ENCODE measurements around the gene LCOR. TPM values are rescaled to one million over a fixed set of nuclear protein-coding genes. Genes with fewer than 3 reads are reported as not detected.

Gene LCOR
- total and polyA plus RNA-seq, 2 donors (not counting 1 experiment from before 2014, with no cell fraction given) = 15.0 to 15.7 TPM

GRCh38 chr10:97019213-97019844 lies 187.2 kb downstream of the LCOR start:
- Histone ChIP-seq H3K9me3 (ENCODE audit: control insufficient read depth, insufficient read depth, low read depth, low read length) (no peaks in the 10 kb centered on the region), H3K4me1 (ENCODE audit: control insufficient read depth, extremely low read depth, insufficient read depth, low read length) (peaks cover 5% of the 10 kb centered on the region), H2AFZ (ENCODE audit: low read length) (no peak overlapping the region), H3K27me3 (ENCODE audit: control insufficient read depth, insufficient read depth, low read length) (no peaks in the 10 kb centered on the region), H3K9ac (ENCODE audit: insufficient read depth, low read length) (no peak overlapping the region), H3K79me2 (ENCODE audit: control insufficient read depth, insufficient read depth, low read length) (no peaks in the 10 kb centered on the region), H3K36me3 (ENCODE audit: control insufficient read depth, insufficient read depth, low read length) (no peaks in the 10 kb centered on the region), H3K4me3 (replicated peaks in 1 of 4; ENCODE audit: control extremely low read depth in 1 of 4, insufficient read depth in 1 of 4, low read depth in 3 of 4, low read length in 4 of 4) (no peak overlapping the region), H4K20me1 (ENCODE audit: control insufficient read depth, extremely low read depth, insufficient read depth, low read length) (no peaks in the 10 kb centered on the region), H3K27ac (ENCODE audit: insufficient read depth, low read length) (no peak overlapping the region), H3K4me2 (ENCODE audit: extremely low read depth, insufficient read depth, low read length) (no peak overlapping the region)
- no peak for DNase-seq (ENCODE audit: low read depth in 2 of 2)
- TF ChIP-seq EZH2 (IDR thresholded peaks at IDR 0.05; ENCODE audit: low read length, missing control alignments) = no peak
- TF ChIP-seq, protein P1, sequence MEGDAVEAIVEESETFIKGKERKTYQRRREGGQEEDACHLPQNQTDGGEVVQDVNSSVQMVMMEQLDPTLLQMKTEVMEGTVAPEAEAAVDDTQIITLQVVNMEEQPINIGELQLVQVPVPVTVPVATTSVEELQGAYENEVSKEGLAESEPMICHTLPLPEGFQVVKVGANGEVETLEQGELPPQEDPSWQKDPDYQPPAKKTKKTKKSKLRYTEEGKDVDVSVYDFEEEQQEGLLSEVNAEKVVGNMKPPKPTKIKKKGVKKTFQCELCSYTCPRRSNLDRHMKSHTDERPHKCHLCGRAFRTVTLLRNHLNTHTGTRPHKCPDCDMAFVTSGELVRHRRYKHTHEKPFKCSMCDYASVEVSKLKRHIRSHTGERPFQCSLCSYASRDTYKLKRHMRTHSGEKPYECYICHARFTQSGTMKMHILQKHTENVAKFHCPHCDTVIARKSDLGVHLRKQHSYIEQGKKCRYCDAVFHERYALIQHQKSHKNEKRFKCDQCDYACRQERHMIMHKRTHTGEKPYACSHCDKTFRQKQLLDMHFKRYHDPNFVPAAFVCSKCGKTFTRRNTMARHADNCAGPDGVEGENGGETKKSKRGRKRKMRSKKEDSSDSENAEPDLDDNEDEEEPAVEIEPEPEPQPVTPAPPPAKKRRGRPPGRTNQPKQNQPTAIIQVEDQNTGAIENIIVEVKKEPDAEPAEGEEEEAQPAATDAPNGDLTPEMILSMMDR (conservative IDR thresholded peaks at IDR 0.05 in 1 of 2, IDR thresholded peaks at IDR 0.05 in 1 of 2; ENCODE audit: low read depth in 1 of 2, low read length in 2 of 2) = no peak

DNA sequence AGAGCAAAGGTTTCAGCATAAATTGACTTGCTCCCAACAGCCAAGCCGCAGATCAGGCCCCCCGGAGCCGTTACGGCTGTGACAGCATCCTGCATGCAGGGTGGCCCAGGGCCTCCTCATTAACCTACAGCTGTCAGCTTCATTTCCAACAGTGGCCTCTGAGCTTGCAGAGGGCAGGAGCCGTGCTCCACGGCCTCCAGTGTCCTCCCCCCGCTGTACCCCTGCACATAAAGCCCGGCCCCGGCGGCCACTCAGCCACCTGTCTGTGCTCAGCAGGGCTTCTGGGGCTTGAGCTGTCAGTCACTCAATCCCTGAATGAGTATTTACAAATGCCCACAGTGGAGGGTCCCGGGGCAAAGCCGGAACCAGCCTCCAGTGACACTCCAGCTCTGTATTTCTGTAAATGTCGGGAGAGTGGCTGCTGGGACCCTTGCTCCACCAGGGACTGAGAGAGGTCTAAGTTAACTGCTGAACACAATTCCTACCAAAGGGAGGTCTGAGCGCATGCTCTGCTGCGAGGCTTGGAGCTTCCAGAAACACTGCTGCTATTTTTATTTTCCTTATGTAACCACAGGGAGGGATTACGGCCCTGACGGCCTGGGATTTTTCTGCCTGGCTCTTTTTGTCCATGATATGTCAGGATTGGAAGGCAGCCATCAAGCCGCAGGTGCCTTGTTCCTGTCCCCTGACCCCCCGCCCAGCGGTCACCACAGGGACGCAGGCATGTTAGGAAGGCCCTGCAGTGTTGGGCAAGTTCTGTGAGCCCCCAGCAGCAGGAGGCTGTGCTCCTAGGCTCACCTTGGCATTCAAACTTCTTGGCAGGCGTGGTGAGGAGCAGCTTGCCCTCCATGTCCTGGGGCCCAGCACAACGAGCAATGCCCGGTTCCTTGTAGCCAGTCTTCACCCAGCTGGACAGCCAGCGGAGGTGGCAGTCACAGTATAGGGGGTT lies 188.6 kb downstream of the LCOR start:
- no peak overlapping the region for H2AFZ ChIP-seq (ENCODE audit: low read length)
- TF ChIP-seq, protein P1 (conservative IDR thresholded peaks at IDR 0.05 in 1 of 2, IDR thresholded peaks at IDR 0.05 in 1 of 2; ENCODE audit: low read depth in 1 of 2, low read length in 2 of 2) = no peak
- TF ChIP-seq EZH2 (IDR thresholded peaks at IDR 0.05; ENCODE audit: low read length, missing control alignments) = no peak
- no peak overlapping the region for H3K4me2 ChIP-seq (ENCODE audit: extremely low read depth, insufficient read depth, low read length)
- no peaks in the 10 kb centered on the region for H3K9me3 ChIP-seq (ENCODE audit: control insufficient read depth, insufficient read depth, low read depth, low read length)
- peaks cover 5% of the 10 kb centered on the region for H3K4me1 ChIP-seq (ENCODE audit: control insufficient read depth, extremely low read depth, insufficient read depth, low read length)
- H3K27ac ChIP-seq (ENCODE audit: insufficient read depth, low read length) = no peak overlapping the region
- no peak overlapping the region for H3K4me3 ChIP-seq (replicated peaks in 1 of 4; ENCODE audit: control extremely low read depth in 1 of 4, insufficient read depth in 1 of 4, low read depth in 3 of 4, low read length in 4 of 4)
- DNase-seq (ENCODE audit: low read depth in 2 of 2) = no peak
- no peaks in the 10 kb centered on the region for H4K20me1 ChIP-seq (ENCODE audit: control insufficient read depth, extremely low read depth, insufficient read depth, low read length)
- no peaks in the 10 kb centered on the region for H3K36me3 ChIP-seq (ENCODE audit: control insufficient read depth, insufficient read depth, low read length)
- H3K79me2 ChIP-seq (ENCODE audit: control insufficient read depth, insufficient read depth, low read length) = no peaks in the 10 kb centered on the region
- no peak overlapping the region for H3K9ac ChIP-seq (ENCODE audit: insufficient read depth, low read length)
- no peaks in the 10 kb centered on the region for H3K27me3 ChIP-seq (ENCODE audit: control insufficient read depth, insufficient read depth, low read length)

GRCh38 chr10:97022616-97023015 lies 190.5 kb downstream of the LCOR start:
- Histone ChIP-seq H3K4me1 (ENCODE audit: control insufficient read depth, extremely low read depth, insufficient read depth, low read length) (peaks cover 5% of the 10 kb centered on the region), H4K20me1 (ENCODE audit: control insufficient read depth, extremely low read depth, insufficient read depth, low read length) (no peaks in the 10 kb centered on the region), H2AFZ (ENCODE audit: low read length) (no peak overlapping the region), H3K27ac (ENCODE audit: insufficient read depth, low read length) (no peak overlapping the region), H3K9ac (ENCODE audit: insufficient read depth, low read length) (no peak overlapping the region), H3K4me3 (replicated peaks in 1 of 4; ENCODE audit: control extremely low read depth in 1 of 4, insufficient read depth in 1 of 4, low read depth in 3 of 4, low read length in 4 of 4) (no peak overlapping the region), H3K27me3 (ENCODE audit: control insufficient read depth, insufficient read depth, low read length) (no peaks in the 10 kb centered on the region), H3K79me2 (ENCODE audit: control insufficient read depth, insufficient read depth, low read length) (no peaks in the 10 kb centered on the region), H3K36me3 (ENCODE audit: control insufficient read depth, insufficient read depth, low read length) (no peaks in the 10 kb centered on the region), H3K9me3 (ENCODE audit: control insufficient read depth, insufficient read depth, low read depth, low read length) (no peaks in the 10 kb centered on the region), H3K4me2 (ENCODE audit: extremely low read depth, insufficient read depth, low read length) (no peak overlapping the region)
- TF ChIP-seq, protein P1 (conservative IDR thresholded peaks at IDR 0.05 in 1 of 2, IDR thresholded peaks at IDR 0.05 in 1 of 2; ENCODE audit: low read depth in 1 of 2, low read length in 2 of 2) = no peak
- no peak for TF ChIP-seq EZH2 (IDR thresholded peaks at IDR 0.05; ENCODE audit: low read length, missing control alignments)
- no peak for DNase-seq (ENCODE audit: low read depth in 2 of 2)

Measured in fibroblast of lung (primary cell).